SHP77 treated with DMSO at 0.1 percent for 48 hours (cell line): ENCODE data around the gene SYNC.
"Not testable (repeated sequence)": the region's sequence is repeated elsewhere in the genome, so short reads cannot be mapped to it uniquely, and the experiment has no call there.

ENCODE experiments used
- DNase-seq: peaks from one replicate; lab custom pipeline; 2025; lab: John Stamatoyannopoulos, UW

SYNC gene

GRCh38 chr1:32642292-32642827 lies 60.2 kb downstream of the SYNC start:
- DNase-seq = not testable (repeated sequence)

- DNase-seq = no peak
Measured at GRCh38 chr1:32639489-32640075, 63.0 kb downstream of the SYNC start.

GRCh38 chr1:32636914-32637645 lies 65.5 kb downstream of the SYNC start:
- no peak for DNase-seq

DNA sequence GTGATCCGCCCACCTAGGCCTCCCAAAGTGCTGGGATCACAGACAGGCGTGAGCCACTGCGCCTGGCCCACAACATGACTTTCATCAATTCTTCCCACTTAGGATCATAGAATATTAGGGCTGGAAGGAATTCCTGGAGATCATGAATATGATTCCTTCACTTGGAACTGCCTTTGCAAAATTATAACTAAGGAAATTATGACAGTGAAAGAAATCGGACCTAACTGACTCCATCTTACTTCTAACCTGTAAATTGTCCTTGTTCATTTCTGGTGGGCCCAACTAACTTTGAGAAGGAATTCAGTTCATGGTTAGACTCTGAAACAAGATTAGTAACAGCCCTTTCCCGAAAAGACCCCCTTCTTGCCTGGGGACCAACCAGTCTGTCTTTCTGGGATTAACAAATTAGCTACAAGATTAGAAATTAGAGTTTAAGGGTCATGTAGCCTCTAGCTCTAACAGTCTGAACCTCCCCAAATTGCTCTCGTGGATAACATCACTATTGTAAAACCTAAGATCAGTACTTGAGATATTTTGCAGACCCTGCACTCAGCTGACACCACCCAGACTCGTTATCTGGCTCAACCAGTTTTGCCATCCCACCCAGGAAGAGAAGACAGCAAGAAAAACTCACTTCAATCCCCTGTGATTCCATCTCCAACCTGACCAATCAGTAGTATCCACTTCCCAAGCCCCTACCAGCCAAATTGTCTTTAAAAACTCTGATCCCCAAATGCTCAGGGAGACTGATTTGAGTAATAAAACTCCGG lies 66.9 kb downstream of the SYNC start:
- no peak for DNase-seq

- no peak for DNase-seq
Measured at GRCh38 chr1:32632829-32633228, 69.7 kb downstream of the SYNC start.

DNA sequence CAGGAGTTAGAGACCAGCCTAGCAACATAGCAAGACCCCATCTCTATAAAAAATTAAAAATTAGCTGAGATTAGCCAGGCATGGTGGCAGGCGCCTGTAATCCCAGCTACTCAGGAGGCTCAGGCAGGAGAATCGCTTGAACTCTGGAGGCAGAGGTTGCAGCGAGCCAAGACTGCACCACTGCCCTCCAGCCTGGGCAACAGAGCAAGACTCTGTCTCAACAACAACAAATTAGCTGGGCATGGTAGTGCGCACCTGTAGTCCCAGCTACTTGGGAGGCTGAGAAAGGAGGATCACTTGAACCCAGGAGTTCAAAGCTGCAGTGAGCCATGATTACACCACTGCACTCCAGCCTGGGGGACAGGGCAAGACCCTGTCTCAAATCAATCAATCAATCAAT lies 72.4 kb downstream of the SYNC start:
- not testable (repeated sequence) for DNase-seq
